Measurements from ENCODE around the gene MPDZ.

DNA sequence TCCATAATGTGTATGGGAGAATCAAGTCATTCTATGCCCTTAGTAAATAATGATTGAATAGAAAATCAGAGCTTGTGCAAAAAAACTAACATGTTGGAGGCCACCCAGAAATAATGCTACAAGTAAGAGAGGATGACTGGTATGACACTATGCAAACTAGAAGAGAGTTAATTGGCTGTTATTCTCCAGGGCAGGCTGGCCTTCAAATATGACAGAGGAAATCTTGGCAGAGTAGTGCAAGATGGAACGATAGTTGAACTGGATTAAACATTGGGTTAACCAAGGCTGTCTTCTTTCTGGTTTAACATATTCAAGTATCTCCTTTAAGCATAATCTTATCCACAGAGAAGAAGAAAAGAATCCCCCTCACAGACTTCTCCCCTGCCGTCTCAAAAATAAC, 196.1 kb downstream of the MPDZ start:
- TF ChIP-seq, protein P1, sequence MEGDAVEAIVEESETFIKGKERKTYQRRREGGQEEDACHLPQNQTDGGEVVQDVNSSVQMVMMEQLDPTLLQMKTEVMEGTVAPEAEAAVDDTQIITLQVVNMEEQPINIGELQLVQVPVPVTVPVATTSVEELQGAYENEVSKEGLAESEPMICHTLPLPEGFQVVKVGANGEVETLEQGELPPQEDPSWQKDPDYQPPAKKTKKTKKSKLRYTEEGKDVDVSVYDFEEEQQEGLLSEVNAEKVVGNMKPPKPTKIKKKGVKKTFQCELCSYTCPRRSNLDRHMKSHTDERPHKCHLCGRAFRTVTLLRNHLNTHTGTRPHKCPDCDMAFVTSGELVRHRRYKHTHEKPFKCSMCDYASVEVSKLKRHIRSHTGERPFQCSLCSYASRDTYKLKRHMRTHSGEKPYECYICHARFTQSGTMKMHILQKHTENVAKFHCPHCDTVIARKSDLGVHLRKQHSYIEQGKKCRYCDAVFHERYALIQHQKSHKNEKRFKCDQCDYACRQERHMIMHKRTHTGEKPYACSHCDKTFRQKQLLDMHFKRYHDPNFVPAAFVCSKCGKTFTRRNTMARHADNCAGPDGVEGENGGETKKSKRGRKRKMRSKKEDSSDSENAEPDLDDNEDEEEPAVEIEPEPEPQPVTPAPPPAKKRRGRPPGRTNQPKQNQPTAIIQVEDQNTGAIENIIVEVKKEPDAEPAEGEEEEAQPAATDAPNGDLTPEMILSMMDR (IDR thresholded peaks at IDR 0.05; ENCODE audit: low read depth, low read length) = no peak
- no peak for TF ChIP-seq EZH2phosphoT487 (IDR thresholded peaks at IDR 0.05; ENCODE audit: low read depth)

All from OCI-LY3 (cell line).